ENCODE measurements around the gene ITSN1.
"Not testable (repeated sequence)": the region's sequence is repeated elsewhere in the genome, so short reads cannot be mapped to it uniquely, and the experiment has no call there.

Gene ITSN1

GRCh38 chr21:33673473-33673872, 31.2 kb downstream of the ITSN1 start:
- ChIA-PET POLR2A (interaction anchor here (0.6 kb wide), 1 partner anchor 12 kb away, joined by 5 read pairs; no protein-coding TSS in a partner anchor), CTCF (interaction anchor here (0.6 to 1.6 kb wide), 2 partner anchors 12 to 24 kb away, joined by 3 to 4 read pairs; no protein-coding TSS in a partner anchor)
- TF ChIP-seq CTCF (IDR thresholded peaks at IDR 0.05; ENCODE audit: control extremely low read depth, extremely low read depth, low read depth, missing control alignments): no peak
- DNase-seq (ENCODE audit: extremely low spot score): no peak

- ChIA-PET POLR2A (interaction anchor here (0.6 kb wide), 1 partner anchor 11 kb away, joined by 5 read pairs; no protein-coding TSS in a partner anchor), CTCF (interaction anchor here (1.6 kb wide), 1 partner anchor 11 kb away, joined by 4 read pairs; no protein-coding TSS in a partner anchor)
- TF ChIP-seq CTCF (IDR thresholded peaks at IDR 0.05; ENCODE audit: control extremely low read depth, extremely low read depth, low read depth, missing control alignments): no peak
- no peak for DNase-seq (ENCODE audit: extremely low spot score)
Measured at GRCh38 chr21:33674226-33674625, 31.9 kb downstream of the ITSN1 start.

GRCh38 chr21:33676666-33677065, 34.4 kb downstream of the ITSN1 start:
- POLR2A ChIA-PET; DNase-seq (ENCODE audit: extremely low spot score); CTCF ChIA-PET: not testable (repeated sequence)

- ChIA-PET CTCF (no interaction called here), POLR2A (no interaction called here)
- TF ChIP-seq CTCF (IDR thresholded peaks at IDR 0.05; ENCODE audit: control extremely low read depth, extremely low read depth, low read depth, missing control alignments): no peak
- no peak for DNase-seq (ENCODE audit: extremely low spot score)
Measured at GRCh38 chr21:33677450-33677849, 35.1 kb downstream of the ITSN1 start.

- ChIA-PET CTCF (interaction anchor here (1.6 kb wide), 1 partner anchor 17 kb away, joined by 3 read pairs; no protein-coding TSS in a partner anchor), POLR2A (no interaction called here)
- TF ChIP-seq CTCF (IDR thresholded peaks at IDR 0.05; ENCODE audit: control extremely low read depth, extremely low read depth, low read depth, missing control alignments): no peak
- DNase-seq (ENCODE audit: extremely low spot score): no peak
Measured at GRCh38 chr21:33680870-33681269, 38.6 kb downstream of the ITSN1 start.

GRCh38 chr21:33682992-33683627, 40.8 kb downstream of the ITSN1 start:
- no peak for DNase-seq (ENCODE audit: extremely low spot score)
- CTCF ChIA-PET: no interaction called here
- TF ChIP-seq CTCF (IDR thresholded peaks at IDR 0.05; ENCODE audit: control extremely low read depth, extremely low read depth, low read depth, missing control alignments): no peak
- POLR2A ChIA-PET: no interaction called here

GRCh38 chr21:33684068-33684467, 41.8 kb downstream of the ITSN1 start:
- TF ChIP-seq CTCF (IDR thresholded peaks at IDR 0.05; ENCODE audit: control extremely low read depth, extremely low read depth, low read depth, missing control alignments): no peak
- ChIA-PET POLR2A (no interaction called here), CTCF (no interaction called here)
- DNase-seq (ENCODE audit: extremely low spot score): no peak

Data from GM10248 (cell line).